Measurements from ENCODE around the gene GRID2. TPM values are rescaled to one million over a fixed set of nuclear protein-coding genes. Genes with fewer than 3 reads are reported as not detected.

The GRID2 gene
- total RNA-seq, 1 donor from 2014 or later, result 2.1 TPM

DNA sequence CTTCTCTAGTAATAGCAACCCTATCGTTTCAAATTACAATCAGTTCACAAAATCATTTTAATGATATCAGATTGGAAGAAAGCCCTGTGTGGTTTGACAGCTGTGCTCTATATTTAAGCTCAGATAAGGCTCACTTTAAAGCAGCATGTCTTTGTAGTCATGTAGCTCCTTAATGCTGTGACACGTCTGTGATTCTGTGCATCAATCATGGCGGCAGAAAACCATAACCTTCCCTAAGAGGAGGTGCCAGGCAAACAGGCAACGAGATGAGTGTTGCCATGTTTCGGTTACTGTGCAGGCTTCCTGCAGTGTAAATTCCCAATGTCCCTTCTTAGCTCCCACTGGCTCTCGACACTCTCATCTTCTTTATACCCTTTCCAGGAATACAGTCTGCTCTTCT is 212.7 kb downstream of the GRID2 start:
- H3K4me3 Mint-ChIP-seq (ENCODE audit: unreplicated experiment), result no peak overlapping the region
- no peaks in the 10 kb centered on the region for H3K27me3 Mint-ChIP-seq (ENCODE audit: unreplicated experiment)
- DNase-seq, result no peak
- no peaks in the 10 kb centered on the region for H3K36me3 Mint-ChIP-seq (ENCODE audit: unreplicated experiment)
- no peaks in the 10 kb centered on the region for H3K9me3 Mint-ChIP-seq (ENCODE audit: unreplicated experiment)
- TF ChIP-seq CTCF (IDR thresholded peaks at IDR 0.05; ENCODE audit: partially characterized antibody, unreplicated experiment), result no peak
- no peak overlapping the region for H3K27ac Mint-ChIP-seq (ENCODE audit: unreplicated experiment)
- peaks cover 5% of the 10 kb centered on the region for H3K4me1 Mint-ChIP-seq (ENCODE audit: low read depth, unreplicated experiment)

GRCh38 chr4:92519727-92520126 is 216.0 kb downstream of the GRID2 start:
- no peak overlapping the region for H3K4me3 Mint-ChIP-seq (ENCODE audit: unreplicated experiment)

GRCh38 chr4:92520563-92520962 is 216.8 kb downstream of the GRID2 start:
- no peak overlapping the region for H3K4me3 Mint-ChIP-seq (ENCODE audit: unreplicated experiment)
- no peak for TF ChIP-seq CTCF (IDR thresholded peaks at IDR 0.05; ENCODE audit: partially characterized antibody, unreplicated experiment)
- no peak for DNase-seq
- H3K4me1 Mint-ChIP-seq (ENCODE audit: low read depth, unreplicated experiment), result peaks cover 5% of the 10 kb centered on the region
- no peaks in the 10 kb centered on the region for H3K9me3 Mint-ChIP-seq (ENCODE audit: unreplicated experiment)
- H3K36me3 Mint-ChIP-seq (ENCODE audit: unreplicated experiment), result no peaks in the 10 kb centered on the region
- H3K27me3 Mint-ChIP-seq (ENCODE audit: unreplicated experiment), result no peaks in the 10 kb centered on the region
- H3K27ac Mint-ChIP-seq (ENCODE audit: unreplicated experiment), result peak overlapping the region; percentile 68

More at GRCh38 chr4:92519727-92520126, 216.0 kb downstream of the GRID2 start:
- Mint-ChIP-seq H3K27ac (ENCODE audit: unreplicated experiment) (no peak overlapping the region), H3K27me3 (ENCODE audit: unreplicated experiment) (no peaks in the 10 kb centered on the region), H3K36me3 (ENCODE audit: unreplicated experiment) (no peaks in the 10 kb centered on the region), H3K4me1 (ENCODE audit: low read depth, unreplicated experiment) (peaks cover 5% of the 10 kb centered on the region), H3K9me3 (ENCODE audit: unreplicated experiment) (no peaks in the 10 kb centered on the region)
- TF ChIP-seq CTCF (IDR thresholded peaks at IDR 0.05; ENCODE audit: partially characterized antibody, unreplicated experiment), result no peak
- DNase-seq, result no peak

GRCh38 chr4:92521941-92522340 is 218.2 kb downstream of the GRID2 start:
- no peak for TF ChIP-seq CTCF (IDR thresholded peaks at IDR 0.05; ENCODE audit: partially characterized antibody, unreplicated experiment)
- Mint-ChIP-seq H3K27me3 (ENCODE audit: unreplicated experiment) (no peaks in the 10 kb centered on the region), H3K27ac (ENCODE audit: unreplicated experiment) (no peak overlapping the region), H3K4me3 (ENCODE audit: unreplicated experiment) (no peak overlapping the region), H3K4me1 (ENCODE audit: low read depth, unreplicated experiment) (peaks cover 5% of the 10 kb centered on the region), H3K36me3 (ENCODE audit: unreplicated experiment) (no peaks in the 10 kb centered on the region), H3K9me3 (ENCODE audit: unreplicated experiment) (no peaks in the 10 kb centered on the region)
- no peak for DNase-seq

DNA sequence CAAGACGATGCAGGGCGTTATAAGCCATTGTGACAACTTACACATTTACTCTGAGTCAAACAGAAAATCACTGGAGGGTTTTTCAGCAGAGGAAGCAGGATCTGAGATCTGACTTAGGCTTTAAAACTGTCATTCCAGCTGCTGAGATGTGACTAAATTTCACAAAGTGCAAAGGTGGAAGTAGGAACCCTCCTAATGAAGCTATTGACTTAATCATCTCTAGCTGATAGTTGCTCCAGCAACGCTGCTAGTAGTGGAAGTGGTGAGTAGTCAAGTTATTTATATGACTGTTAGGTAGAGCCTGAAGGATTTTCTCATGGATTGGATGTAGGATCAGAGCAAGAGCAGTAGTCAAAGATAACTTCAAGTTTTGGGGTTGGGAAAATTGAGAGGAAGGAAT is 218.6 kb downstream of the GRID2 start:
- no peak for TF ChIP-seq CTCF (IDR thresholded peaks at IDR 0.05; ENCODE audit: partially characterized antibody, unreplicated experiment)
- Mint-ChIP-seq H3K4me1 (ENCODE audit: low read depth, unreplicated experiment) (peaks cover 5% of the 10 kb centered on the region), H3K9me3 (ENCODE audit: unreplicated experiment) (no peaks in the 10 kb centered on the region), H3K27me3 (ENCODE audit: unreplicated experiment) (no peaks in the 10 kb centered on the region), H3K4me3 (ENCODE audit: unreplicated experiment) (no peak overlapping the region), H3K27ac (ENCODE audit: unreplicated experiment) (no peak overlapping the region), H3K36me3 (ENCODE audit: unreplicated experiment) (no peaks in the 10 kb centered on the region)
- DNase-seq, result no peak
